Epithelial cell of esophagus (primary cell): ENCODE measurements around the gene CST3.

Experiments used
- DNase-seq: peaks from one replicate; pipeline ENCODE4 v3.0.0; 2010; ENCODE audit warnings: low read depth
- H3K4me3 ChIP-seq: 2 replicates; pipeline ENCODE4 v1.5.1; 2011; ENCODE audit warnings: mild to moderate bottlenecking, low read length, control low read depth
- TF ChIP-seq, protein P1 (sequence below): IDR thresholded peaks from 2 replicates; pipeline ENCODE4 v1.5.1; 2011; ENCODE audit warnings: low read depth, mild to moderate bottlenecking, low read length, control low read depth, inconsistent platforms; ENCODE audit not compliant: insufficient read depth; ENCODE audit errors: missing control alignments

CST3 gene

DNA sequence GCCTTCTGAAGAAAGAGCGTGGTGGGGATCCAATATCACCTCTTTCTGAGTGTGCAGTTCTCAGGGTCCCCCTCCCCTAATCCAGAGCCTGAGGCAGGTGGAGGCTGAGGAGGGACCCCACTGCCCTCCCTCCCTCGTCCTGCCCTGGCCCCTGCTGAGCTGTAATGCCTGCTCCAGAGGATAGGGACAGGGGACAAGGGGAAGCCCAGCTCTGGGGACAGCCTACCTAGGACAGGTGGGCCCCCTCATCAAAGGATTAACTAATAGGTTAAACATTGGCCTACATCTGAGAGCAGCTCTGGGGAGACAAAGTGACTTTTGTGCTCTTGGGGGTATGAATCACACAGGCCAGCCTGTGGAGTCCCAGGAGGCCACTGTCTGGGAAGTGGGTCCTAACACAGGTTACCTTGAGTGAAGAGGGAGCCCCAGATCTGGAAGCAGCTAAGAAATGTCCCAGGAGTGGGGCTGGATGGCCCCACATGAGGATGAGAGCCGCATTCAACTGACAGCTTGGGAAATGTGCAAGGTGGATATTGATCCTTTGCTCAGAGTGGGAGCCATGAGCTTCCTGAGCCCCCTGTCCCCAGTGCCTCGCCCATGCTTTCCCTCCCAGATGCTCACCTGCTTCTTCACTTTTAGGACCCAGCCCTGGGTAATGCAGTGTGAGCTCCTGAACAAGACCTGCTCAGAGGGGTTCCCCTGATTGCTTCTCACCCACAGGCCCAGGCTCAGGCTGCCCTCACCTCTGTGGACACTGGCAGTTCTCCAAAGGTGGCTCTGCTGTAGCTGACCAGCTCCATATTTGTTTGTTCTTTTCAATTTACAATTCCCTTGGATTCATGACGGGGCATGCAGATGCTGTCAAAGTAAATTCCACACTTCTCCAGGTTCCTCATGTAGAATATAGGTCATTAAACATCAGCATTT, 51.7 kb downstream of the CST3 start:
- H3K4me3 ChIP-seq, result no peak overlapping the region
- TF ChIP-seq, protein P1, sequence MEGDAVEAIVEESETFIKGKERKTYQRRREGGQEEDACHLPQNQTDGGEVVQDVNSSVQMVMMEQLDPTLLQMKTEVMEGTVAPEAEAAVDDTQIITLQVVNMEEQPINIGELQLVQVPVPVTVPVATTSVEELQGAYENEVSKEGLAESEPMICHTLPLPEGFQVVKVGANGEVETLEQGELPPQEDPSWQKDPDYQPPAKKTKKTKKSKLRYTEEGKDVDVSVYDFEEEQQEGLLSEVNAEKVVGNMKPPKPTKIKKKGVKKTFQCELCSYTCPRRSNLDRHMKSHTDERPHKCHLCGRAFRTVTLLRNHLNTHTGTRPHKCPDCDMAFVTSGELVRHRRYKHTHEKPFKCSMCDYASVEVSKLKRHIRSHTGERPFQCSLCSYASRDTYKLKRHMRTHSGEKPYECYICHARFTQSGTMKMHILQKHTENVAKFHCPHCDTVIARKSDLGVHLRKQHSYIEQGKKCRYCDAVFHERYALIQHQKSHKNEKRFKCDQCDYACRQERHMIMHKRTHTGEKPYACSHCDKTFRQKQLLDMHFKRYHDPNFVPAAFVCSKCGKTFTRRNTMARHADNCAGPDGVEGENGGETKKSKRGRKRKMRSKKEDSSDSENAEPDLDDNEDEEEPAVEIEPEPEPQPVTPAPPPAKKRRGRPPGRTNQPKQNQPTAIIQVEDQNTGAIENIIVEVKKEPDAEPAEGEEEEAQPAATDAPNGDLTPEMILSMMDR, result no peak
- DNase-seq, result no peak

DNA sequence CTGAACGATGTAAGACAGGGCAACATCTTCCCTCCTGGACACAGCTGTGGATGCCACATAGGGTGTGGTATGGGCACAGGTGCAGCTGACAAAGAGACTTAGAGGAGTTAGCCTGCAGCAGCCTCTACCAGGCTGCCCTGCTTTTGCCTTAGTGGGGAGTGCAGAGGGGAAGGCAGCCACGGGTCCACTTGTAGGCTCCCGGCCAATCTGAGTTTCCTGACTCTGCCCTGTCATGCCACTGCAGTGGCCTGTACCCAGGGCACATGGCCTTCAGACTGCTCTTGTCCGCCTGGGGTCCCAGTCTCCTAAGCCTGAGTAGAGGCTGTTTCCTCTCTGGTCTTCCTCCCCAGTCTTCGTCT, 52.3 kb downstream of the CST3 start:
- no peak overlapping the region for H3K4me3 ChIP-seq
- TF ChIP-seq, protein P1, result no peak
- DNase-seq, result no peak

DNA sequence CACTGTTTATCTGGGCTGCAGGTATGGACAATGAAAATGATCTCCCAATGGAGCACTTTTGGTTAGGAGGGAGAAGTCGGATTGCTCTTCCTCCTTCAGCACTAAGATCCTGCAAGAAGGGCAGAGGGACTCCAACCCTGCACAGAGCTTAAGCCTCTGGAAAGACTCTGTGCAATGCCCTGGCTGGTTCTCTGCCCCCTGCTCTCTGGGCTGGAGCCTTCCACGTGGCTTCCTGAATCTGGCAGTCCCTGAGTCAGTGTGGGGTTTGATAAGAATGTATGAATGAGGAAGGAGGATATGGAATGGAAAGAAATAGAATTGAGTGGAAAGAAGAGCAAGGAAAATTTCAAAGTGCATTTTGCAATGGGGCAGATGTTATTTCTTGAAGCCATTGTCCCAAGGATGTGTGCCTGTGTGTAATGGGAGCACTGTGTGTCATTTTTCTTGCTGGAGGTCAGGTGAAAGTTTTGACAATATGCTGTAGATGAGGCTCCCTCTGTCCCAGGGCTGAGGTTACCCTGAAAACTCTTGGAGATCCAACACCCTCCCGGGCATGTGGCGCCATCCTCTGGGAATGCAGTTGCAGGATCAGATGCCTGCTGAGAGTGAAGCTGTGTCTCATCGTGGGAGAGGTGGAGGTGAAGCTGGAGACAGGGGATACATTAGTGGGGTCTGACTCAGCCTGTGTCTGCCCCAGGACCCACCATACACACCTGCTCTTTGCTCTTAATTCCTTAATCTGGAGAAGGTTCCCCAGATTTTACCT, 53.1 kb downstream of the CST3 start:
- no peak for DNase-seq

More for the DNA sequence above, 53.1 kb downstream of the CST3 start:
- TF ChIP-seq, protein P1, result no peak
- H3K4me3 ChIP-seq, result no peak overlapping the region
